ENCODE results near the gene HOXB7.

DNA sequence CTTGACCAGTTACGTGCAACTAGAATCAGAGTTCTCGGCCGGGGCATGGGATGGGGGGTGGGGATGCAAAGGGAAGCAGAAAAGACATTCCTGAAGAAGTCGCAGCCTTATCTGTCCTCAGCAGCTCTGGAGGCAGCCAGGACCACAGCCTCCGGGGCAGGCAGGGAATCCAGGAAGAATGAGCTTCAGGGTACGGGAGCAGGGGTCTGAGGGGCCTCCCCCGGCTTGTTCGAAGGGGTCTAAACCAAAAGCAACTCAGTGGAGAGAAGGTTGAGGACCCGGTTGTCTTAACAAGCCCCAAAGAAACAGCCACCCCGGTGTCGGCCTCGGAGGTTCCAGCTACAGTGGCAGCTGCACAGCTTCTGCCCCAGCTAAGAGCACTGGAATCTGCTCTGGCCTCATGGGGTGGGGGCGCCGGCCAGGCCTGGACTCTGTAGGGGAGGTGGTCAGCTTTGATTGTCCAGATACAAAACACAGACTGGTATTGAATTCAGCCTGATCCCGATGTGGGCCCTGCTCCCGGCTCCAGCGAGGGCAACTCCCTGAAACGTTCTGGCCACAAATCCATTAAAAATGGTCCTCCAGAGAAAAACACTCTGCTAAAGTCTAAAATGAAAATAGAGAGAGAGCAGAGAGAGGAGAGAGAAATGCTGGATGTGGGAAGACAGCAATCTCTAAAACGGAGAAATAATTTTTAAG lies 40.3 kb downstream of the HOXB7 start:
- TF ChIP-seq, protein P1, sequence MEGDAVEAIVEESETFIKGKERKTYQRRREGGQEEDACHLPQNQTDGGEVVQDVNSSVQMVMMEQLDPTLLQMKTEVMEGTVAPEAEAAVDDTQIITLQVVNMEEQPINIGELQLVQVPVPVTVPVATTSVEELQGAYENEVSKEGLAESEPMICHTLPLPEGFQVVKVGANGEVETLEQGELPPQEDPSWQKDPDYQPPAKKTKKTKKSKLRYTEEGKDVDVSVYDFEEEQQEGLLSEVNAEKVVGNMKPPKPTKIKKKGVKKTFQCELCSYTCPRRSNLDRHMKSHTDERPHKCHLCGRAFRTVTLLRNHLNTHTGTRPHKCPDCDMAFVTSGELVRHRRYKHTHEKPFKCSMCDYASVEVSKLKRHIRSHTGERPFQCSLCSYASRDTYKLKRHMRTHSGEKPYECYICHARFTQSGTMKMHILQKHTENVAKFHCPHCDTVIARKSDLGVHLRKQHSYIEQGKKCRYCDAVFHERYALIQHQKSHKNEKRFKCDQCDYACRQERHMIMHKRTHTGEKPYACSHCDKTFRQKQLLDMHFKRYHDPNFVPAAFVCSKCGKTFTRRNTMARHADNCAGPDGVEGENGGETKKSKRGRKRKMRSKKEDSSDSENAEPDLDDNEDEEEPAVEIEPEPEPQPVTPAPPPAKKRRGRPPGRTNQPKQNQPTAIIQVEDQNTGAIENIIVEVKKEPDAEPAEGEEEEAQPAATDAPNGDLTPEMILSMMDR (IDR thresholded peaks at IDR 0.05) = no peak
- TF ChIP-seq POLR2A (IDR thresholded peaks at IDR 0.05) (no peak), EP300 (IDR thresholded peaks at IDR 0.05) (no peak)
